IMR-90 (cell line): Measurements from ENCODE around the gene CHMP1B.

ENCODE experiments used
- POLR2A ChIP-seq: IDR thresholded peaks from 2 replicates; pipeline ENCODE4 v1.6.1; 2012; ENCODE audit warnings: mild to moderate bottlenecking, low read depth, low read length
- TF ChIP-seq, protein P1 (sequence below): fragments of 150-350 bp; IDR thresholded peaks from 2 replicates; pipeline ENCODE4 v1.6.1; 2017; ENCODE audit warnings: mild to moderate bottlenecking, antibody characterized with exemption, low read length, low read depth

DNA sequence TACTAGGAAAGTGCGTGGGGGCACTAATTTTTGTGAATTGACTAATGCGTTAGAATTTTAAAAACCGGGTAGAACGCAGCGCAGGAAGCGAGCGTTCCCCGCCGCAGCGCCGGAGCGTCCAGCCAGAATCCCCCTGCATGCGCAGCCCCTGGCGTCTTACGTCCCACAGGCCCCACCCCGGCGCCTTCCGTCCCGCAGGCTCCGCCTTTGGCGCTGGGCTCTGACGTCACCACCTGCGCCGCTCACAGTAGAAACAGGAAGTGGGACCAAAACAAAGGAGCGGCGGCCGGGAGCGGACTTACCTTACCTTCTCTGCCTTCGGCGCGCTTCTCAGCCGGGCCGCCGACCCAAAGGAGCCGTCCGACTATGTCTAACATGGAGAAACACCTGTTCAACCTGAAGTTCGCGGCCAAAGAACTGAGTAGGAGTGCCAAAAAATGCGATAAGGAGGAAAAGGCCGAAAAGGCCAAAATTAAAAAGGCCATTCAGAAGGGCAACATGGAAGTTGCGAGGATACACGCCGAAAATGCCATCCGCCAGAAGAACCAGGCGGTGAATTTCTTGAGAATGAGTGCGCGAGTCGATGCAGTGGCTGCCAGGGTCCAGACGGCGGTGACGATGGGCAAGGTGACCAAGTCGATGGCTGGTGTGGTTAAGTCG lies at the start of gene CHMP1B:
- TF ChIP-seq, protein P1, sequence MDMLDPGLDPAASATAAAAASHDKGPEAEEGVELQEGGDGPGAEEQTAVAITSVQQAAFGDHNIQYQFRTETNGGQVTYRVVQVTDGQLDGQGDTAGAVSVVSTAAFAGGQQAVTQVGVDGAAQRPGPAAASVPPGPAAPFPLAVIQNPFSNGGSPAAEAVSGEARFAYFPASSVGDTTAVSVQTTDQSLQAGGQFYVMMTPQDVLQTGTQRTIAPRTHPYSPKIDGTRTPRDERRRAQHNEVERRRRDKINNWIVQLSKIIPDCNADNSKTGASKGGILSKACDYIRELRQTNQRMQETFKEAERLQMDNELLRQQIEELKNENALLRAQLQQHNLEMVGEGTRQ, result peak; percentile 1; the same call in 1 of the 2 replicates
- peak; percentile 95 for TF ChIP-seq POLR2A
